ENCODE data around the gene CLCN5.

DNA sequence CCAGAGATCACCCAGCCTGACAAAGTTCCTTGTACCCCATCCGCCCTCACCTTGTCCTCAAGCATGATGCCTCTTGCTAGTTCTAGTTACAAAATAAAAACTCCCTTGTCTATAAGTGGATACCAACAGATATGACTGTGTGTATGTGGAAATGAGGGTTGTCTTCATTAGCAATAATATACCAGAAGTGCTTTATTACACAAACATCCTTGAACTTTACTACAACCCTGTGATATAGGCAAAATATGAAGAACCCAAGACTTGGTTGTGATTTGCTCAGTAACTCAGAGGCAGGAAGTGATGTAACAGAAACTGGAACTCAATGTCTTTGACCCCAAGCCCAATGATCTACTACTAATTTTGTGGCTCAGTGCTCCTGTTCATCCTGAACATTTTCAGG lies 180.8 kb downstream of the CLCN5 start:
- TF ChIP-seq CTCF (IDR thresholded peaks at IDR 0.05; ENCODE audit: low read depth, low read length, poor library complexity, severe bottlenecking) (no peak), EZH2phosphoT487 (IDR thresholded peaks at IDR 0.05; ENCODE audit: borderline replicate concordance, low read length) (no peak)
